Neural cell (in vitro differentiated cells): ENCODE data around the gene CATSPERE. TPM values are rescaled to one million over a fixed set of nuclear protein-coding genes. Genes with fewer than 3 reads are reported as not detected.
"Not testable (repeated sequence)": the region's sequence is repeated elsewhere in the genome, so short reads cannot be mapped to it uniquely, and the experiment has no call there.

Experiments
- H2AFZ ChIP-seq: fragments of 200-600, 300-800 bp; sonication (generic), shearing (Covaris generic); 2 replicates; pipeline ENCODE4 v1.6.0; 2014; ENCODE audit warnings: low read depth, mild to moderate bottlenecking, antibody characterized with exemption, low read length, moderate library complexity
- H3F3A ChIP-seq: fragments of 200-600 bp; shearing (Covaris generic); 2 replicates; pipeline ENCODE4 v1.6.1; 2016; ENCODE audit warnings: mild to moderate bottlenecking, moderate library complexity, mixed read lengths, antibody characterized with exemption, low read length; ENCODE audit not compliant: insufficient read depth, poor library complexity, severe bottlenecking
- H3K27ac ChIP-seq: fragments of 200-600, 300-800 bp; sonication (generic), shearing (Covaris generic); 2 replicates; pipeline ENCODE4 v1.5.1; 2014; ENCODE audit warnings: mild to moderate bottlenecking, low read length, moderate library complexity
- H3K27me3 ChIP-seq: fragments of 300-800, 200-600 bp; sonication (generic), shearing (Covaris generic); 2 replicates; pipeline ENCODE4 v1.6.0; 2014; ENCODE audit warnings: mild to moderate bottlenecking, low read depth, low read length, moderate library complexity; ENCODE audit not compliant: insufficient read depth
- H3K36me3 ChIP-seq: fragments of 300-800, 200-600 bp; sonication (generic), shearing (Covaris generic); 2 replicates; pipeline ENCODE4 v1.5.1; 2014; ENCODE audit warnings: mild to moderate bottlenecking, antibody characterized with exemption, low read length, moderate library complexity; ENCODE audit not compliant: insufficient read depth
- H3K4me2 ChIP-seq: fragments of 300-800, 200-600 bp; sonication (generic), shearing (Covaris generic); 2 replicates; pipeline ENCODE4 v1.6.0; 2014; ENCODE audit warnings: mild to moderate bottlenecking, low read length
- H3K4me3 ChIP-seq: fragments of 300-800, 200-600 bp; sonication (generic), shearing (Covaris generic); 2 replicates; pipeline ENCODE4 v1.5.1; 2014; ENCODE audit warnings: mild to moderate bottlenecking, low read length, moderate library complexity
- H3K79me2 ChIP-seq: fragments of 200-600 bp; shearing (Covaris generic); replicated peaks from 2 replicates; pipeline ENCODE4 v1.6.0; 2014; ENCODE audit warnings: mild to moderate bottlenecking, low read length, moderate library complexity; ENCODE audit not compliant: insufficient read depth
- H3K9ac ChIP-seq: fragments of 300-800, 200-600 bp; sonication (generic), shearing (Covaris generic); 2 replicates; pipeline ENCODE4 v1.6.1; 2016; ENCODE audit warnings: mild to moderate bottlenecking, low read length, mixed read lengths
- H3K9me2 ChIP-seq: fragments of 200-600 bp; shearing (Covaris generic); 2 replicates; pipeline ENCODE4 v1.6.1; 2016; ENCODE audit warnings: mild to moderate bottlenecking, low read length, mixed read lengths; ENCODE audit not compliant: insufficient read depth
- H3K9me3 ChIP-seq: fragments of 200-600, 300-800 bp; sonication (generic), shearing (Covaris generic); 2 replicates; pipeline ENCODE4 v1.6.1; 2016; ENCODE audit warnings: mild to moderate bottlenecking, mixed run types, low read length, moderate library complexity, mixed read lengths
- H4K20me1 ChIP-seq: fragments of 200-600 bp; shearing (Covaris generic); 2 replicates; pipeline ENCODE4 v1.6.1; 2016; ENCODE audit warnings: mild to moderate bottlenecking, mixed run types; ENCODE audit not compliant: insufficient read depth
- EP300 ChIP-seq: fragments of 450-650 bp; conservative IDR thresholded peaks from 2 replicates; pipeline ENCODE4 v1.6.1; 2014; ENCODE audit warnings: antibody characterized with exemption, mild to moderate bottlenecking, moderate library complexity; ENCODE audit not compliant: poor library complexity, severe bottlenecking
- EZH2 ChIP-seq: fragments of 200-600, 300-800 bp; shearing (Covaris generic), sonication (generic); IDR thresholded peaks from 2 replicates; pipeline ENCODE4 v1.6.1; 2014; ENCODE audit warnings: antibody characterized with exemption, low read length, borderline replicate concordance, mild to moderate bottlenecking; ENCODE audit not compliant: insufficient read depth, poor library complexity, severe bottlenecking
- MXI1 ChIP-seq: fragments of 450-650 bp; conservative IDR thresholded peaks from 2 replicates; pipeline ENCODE4 v1.6.1; 2014; ENCODE audit warnings: antibody characterized with exemption, mild to moderate bottlenecking; ENCODE audit not compliant: poor library complexity, severe bottlenecking
- POLR2AphosphoS5 ChIP-seq: IDR thresholded peaks from 2 replicates; pipeline ENCODE4 v1.6.1; 2012
- RAD21 ChIP-seq: fragments of 450-650 bp; conservative IDR thresholded peaks from 2 replicates; pipeline ENCODE4 v1.6.1; 2014; ENCODE audit warnings: antibody characterized with exemption, mild to moderate bottlenecking, moderate library complexity
- SMC3 ChIP-seq: fragments of 450-650 bp; conservative IDR thresholded peaks from 2 replicates; pipeline ENCODE4 v1.6.1; 2014; ENCODE audit warnings: antibody characterized with exemption, mild to moderate bottlenecking, moderate library complexity; ENCODE audit not compliant: poor library complexity
- TAF1 ChIP-seq: IDR thresholded peaks from 2 replicates; pipeline ENCODE4 v1.6.1; 2012; ENCODE audit warnings: low read depth
- polyA plus RNA-seq: library from polyadenylated mRNA; depleted of rRNA; stranded (reverse); fragments of >200 nt; gene quantifications from 2 replicates; pipeline ENCODE4 v1.2.3, GENCODE V29; 2014
- small RNA-seq, 3 experiments: library from RNA; depleted of rRNA; stranded (forward); fragments of <200 nt; gene quantifications; one replicate each; pipeline ENCODE3, GENCODE V24; 2012
- TF ChIP-seq, protein P1 (sequence below): fragments of 450-650 bp; IDR thresholded peaks from 2 replicates; pipeline ENCODE4 v1.5.1; 2014; ENCODE audit warnings: antibody characterized with exemption, mild to moderate bottlenecking, moderate library complexity; ENCODE audit not compliant: poor library complexity, severe bottlenecking
- TF ChIP-seq, protein P2 (sequence below): IDR thresholded peaks from 2 replicates; pipeline ENCODE4 v1.6.1; 2012; ENCODE audit warnings: borderline replicate concordance

CATSPERE gene
- polyA plus RNA-seq, 1 donor from 2014 or later = 5.6 TPM

DNA sequence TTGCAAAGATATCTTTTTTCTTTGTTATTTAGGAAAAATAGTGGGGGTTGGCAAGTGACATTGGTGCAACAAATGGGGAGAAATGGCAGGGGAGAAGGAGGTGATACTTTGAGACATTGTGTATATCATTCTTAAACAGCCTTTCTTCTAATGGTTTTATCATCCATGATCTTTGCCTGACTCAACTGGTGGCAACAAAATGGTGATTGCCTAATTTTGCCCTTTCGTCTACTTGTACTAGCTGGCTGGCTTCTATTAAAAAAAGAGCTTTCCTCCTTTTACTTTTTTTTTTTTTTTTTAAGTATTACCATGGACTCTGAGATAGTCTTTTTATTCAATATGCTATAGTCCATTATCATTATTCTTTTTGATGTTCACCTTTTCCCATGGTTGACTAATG, 219.6 kb downstream of the CATSPERE start:
- Histone ChIP-seq H4K20me1 (no peaks in the 10 kb centered on the region), H3K79me2 (no peaks in the 10 kb centered on the region), H3K4me2 (no peak overlapping the region), H3K27me3 (no peaks in the 10 kb centered on the region), H2AFZ (no peak overlapping the region), H3K36me3 (no peaks in the 10 kb centered on the region), H3K27ac (no peak overlapping the region), H3K9me2 (no peaks in the 10 kb centered on the region), H3K4me3 (no peak overlapping the region), H3K9me3 (no peaks in the 10 kb centered on the region), H3F3A (no peaks in the 10 kb centered on the region), H3K9ac (no peak overlapping the region)
- TF ChIP-seq POLR2AphosphoS5 = no peak
- TF ChIP-seq TAF1 = no peak
- TF ChIP-seq SMC3 = no peak
- TF ChIP-seq RAD21 = no peak
- TF ChIP-seq EZH2 = no peak
- TF ChIP-seq EP300 = no peak
- TF ChIP-seq, protein P1, sequence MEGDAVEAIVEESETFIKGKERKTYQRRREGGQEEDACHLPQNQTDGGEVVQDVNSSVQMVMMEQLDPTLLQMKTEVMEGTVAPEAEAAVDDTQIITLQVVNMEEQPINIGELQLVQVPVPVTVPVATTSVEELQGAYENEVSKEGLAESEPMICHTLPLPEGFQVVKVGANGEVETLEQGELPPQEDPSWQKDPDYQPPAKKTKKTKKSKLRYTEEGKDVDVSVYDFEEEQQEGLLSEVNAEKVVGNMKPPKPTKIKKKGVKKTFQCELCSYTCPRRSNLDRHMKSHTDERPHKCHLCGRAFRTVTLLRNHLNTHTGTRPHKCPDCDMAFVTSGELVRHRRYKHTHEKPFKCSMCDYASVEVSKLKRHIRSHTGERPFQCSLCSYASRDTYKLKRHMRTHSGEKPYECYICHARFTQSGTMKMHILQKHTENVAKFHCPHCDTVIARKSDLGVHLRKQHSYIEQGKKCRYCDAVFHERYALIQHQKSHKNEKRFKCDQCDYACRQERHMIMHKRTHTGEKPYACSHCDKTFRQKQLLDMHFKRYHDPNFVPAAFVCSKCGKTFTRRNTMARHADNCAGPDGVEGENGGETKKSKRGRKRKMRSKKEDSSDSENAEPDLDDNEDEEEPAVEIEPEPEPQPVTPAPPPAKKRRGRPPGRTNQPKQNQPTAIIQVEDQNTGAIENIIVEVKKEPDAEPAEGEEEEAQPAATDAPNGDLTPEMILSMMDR = no peak
- TF ChIP-seq, protein P2, sequence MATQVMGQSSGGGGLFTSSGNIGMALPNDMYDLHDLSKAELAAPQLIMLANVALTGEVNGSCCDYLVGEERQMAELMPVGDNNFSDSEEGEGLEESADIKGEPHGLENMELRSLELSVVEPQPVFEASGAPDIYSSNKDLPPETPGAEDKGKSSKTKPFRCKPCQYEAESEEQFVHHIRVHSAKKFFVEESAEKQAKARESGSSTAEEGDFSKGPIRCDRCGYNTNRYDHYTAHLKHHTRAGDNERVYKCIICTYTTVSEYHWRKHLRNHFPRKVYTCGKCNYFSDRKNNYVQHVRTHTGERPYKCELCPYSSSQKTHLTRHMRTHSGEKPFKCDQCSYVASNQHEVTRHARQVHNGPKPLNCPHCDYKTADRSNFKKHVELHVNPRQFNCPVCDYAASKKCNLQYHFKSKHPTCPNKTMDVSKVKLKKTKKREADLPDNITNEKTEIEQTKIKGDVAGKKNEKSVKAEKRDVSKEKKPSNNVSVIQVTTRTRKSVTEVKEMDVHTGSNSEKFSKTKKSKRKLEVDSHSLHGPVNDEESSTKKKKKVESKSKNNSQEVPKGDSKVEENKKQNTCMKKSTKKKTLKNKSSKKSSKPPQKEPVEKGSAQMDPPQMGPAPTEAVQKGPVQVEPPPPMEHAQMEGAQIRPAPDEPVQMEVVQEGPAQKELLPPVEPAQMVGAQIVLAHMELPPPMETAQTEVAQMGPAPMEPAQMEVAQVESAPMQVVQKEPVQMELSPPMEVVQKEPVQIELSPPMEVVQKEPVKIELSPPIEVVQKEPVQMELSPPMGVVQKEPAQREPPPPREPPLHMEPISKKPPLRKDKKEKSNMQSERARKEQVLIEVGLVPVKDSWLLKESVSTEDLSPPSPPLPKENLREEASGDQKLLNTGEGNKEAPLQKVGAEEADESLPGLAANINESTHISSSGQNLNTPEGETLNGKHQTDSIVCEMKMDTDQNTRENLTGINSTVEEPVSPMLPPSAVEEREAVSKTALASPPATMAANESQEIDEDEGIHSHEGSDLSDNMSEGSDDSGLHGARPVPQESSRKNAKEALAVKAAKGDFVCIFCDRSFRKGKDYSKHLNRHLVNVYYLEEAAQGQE = no peak
- TF ChIP-seq MXI1 = no peak

DNA sequence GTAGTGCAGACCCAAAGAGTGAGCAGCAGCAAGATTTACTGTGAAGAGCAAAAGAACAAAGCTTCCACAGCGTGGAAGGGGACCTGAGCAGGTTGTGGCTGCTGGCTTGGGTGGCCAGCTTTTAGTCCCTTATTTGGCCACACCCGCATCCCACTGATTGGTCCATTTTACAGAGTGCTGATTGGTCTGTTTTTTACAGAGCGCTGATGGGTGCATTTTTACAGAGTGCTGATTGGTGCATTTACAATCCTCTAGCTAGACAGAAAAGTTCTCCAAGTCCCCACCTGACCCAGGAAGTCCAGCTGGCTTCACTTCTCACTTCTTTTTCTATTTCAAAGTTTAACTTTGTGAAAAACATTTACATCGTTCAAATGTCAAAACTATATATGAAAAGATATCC, 221.0 kb downstream of the CATSPERE start:
- not testable (repeated sequence) for H3K9me3 ChIP-seq, H3K79me2 ChIP-seq, H3K4me3 ChIP-seq, H3K36me3 ChIP-seq, H2AFZ ChIP-seq, H3K4me2 ChIP-seq, H3K9ac ChIP-seq, H3K27me3 ChIP-seq, H3K9me2 ChIP-seq, H4K20me1 ChIP-seq, H3K27ac ChIP-seq, H3F3A ChIP-seq

Small RNA genes within 50 kb of the gene (small RNA-seq; reads per million reads assigned to genes)
- gene CYCSP5 = 0 reads per million in 3 experiments

Other genes starting within 250 kb of the CATSPERE start
- gene ADSS2, start 9.4 kb upstream of the CATSPERE start, polyA plus RNA-seq = 78.0 and 86.1 TPM in 2 replicates
- 25.3 and 30.8 TPM in 2 replicates for gene DESI2, start 191.9 kb downstream of the CATSPERE start, polyA plus RNA-seq